Lower lobe of right lung (tissue), 2 donors: ENCODE data around the gene ANKH. TPM values are rescaled to one million over a fixed set of nuclear protein-coding genes. Genes with fewer than 3 reads are reported as not detected.
A peak's percentile ranks its signal among the peaks of the same experiment; 100 is the strongest.

Experiments used
- ATAC-seq, 2 donors: fragments of 200-7000 bp; cut with Tn5 transposase; one replicate each; pipeline ENCODE4 v1.9.1; 2020 to 2022; ENCODE audit warnings: mild to moderate bottlenecking in 2 of 2, moderate library complexity in 2 of 2
- DNase-seq: peaks from one replicate; pipeline ENCODE4 v3.0.0-alpha.2; 2020
- H3K27ac ChIP-seq: fragments of 200-600 bp; one replicate; pipeline ENCODE4 v1.8.0; 2022
- H3K27me3 ChIP-seq: fragments of 200-600 bp; one replicate; pipeline ENCODE4 v1.8.0; 2022; ENCODE audit warnings: low read depth
- H3K36me3 ChIP-seq: fragments of 200-600 bp; one replicate; pipeline ENCODE4 v1.8.0; 2022; ENCODE audit warnings: mild to moderate bottlenecking
- H3K4me1 ChIP-seq: fragments of 200-600 bp; one replicate; pipeline ENCODE4 v1.8.0; 2022
- H3K4me3 ChIP-seq: fragments of 200-600 bp; one replicate; pipeline ENCODE4 v1.8.0; 2022; ENCODE audit warnings: mild to moderate bottlenecking
- H3K9me3 ChIP-seq: fragments of 200-600 bp; one replicate; pipeline ENCODE4 v1.8.0; 2022
- CTCF ChIP-seq: fragments of 200-600 bp; IDR thresholded peaks from one replicate; pipeline ENCODE4 v1.8.0; 2022; ENCODE audit warnings: antibody characterized with exemption, mild to moderate bottlenecking
- intact Hi-C: fragments of 100-400 bp; cut with DNase I; formaldehyde crosslinking; loops from one replicate; pipeline ENCODE4 v1.11.0; 2022
- total RNA-seq: library from RNA; stranded (reverse); fragmentation: NEBNext Ultra II Directional; extraction: Animal tissue kit (Norgen Biotek cat#: 25700); gene quantifications from one replicate; pipeline ENCODE4 v1.2.1, GENCODE V29; 2021
- donor health status: DM: no; HTN: yes; CAD: no; lungs with severe emphysema.

The ANKH gene
- total RNA-seq, 1 donor from 2014 or later, result 53.7 TPM

GRCh38 chr5:14665949-14666348, 205.6 kb downstream of the ANKH start:
- H3K4me1 ChIP-seq, result peaks cover 63% of the 10 kb centered on the region
- H3K27ac ChIP-seq, result no peak overlapping the region
- peak overlapping the region; percentile 84 for H3K4me3 ChIP-seq
- intact Hi-C loops, result no loop called here
- H3K9me3 ChIP-seq, result no peaks in the 10 kb centered on the region
- ATAC-seq (peak in 1 of 2 donors; percentile 23), DNase-seq (no peak)
- no peaks in the 10 kb centered on the region for H3K36me3 ChIP-seq
- no peaks in the 10 kb centered on the region for H3K27me3 ChIP-seq
- no peak for TF ChIP-seq CTCF

- no peak for TF ChIP-seq CTCF
- H3K4me1 ChIP-seq, result peaks cover 56% of the 10 kb centered on the region
- no peaks in the 10 kb centered on the region for H3K27me3 ChIP-seq
- no peaks in the 10 kb centered on the region for H3K36me3 ChIP-seq
- no peaks in the 10 kb centered on the region for H3K9me3 ChIP-seq
- peak overlapping the region; percentile 84 for H3K4me3 ChIP-seq
- peak; percentile 57 for DNase-seq
- intact Hi-C loops, result no loop called here
- H3K27ac ChIP-seq, result peak overlapping the region; percentile 96
- no peak for ATAC-seq
These were observed 206.3 kb downstream of the ANKH start for GRCh38 chr5:14665101-14665822.

GRCh38 chr5:14664270-14665100, 207.1 kb downstream of the ANKH start, which contains the start of gene OTULIN:
OTULIN (plus strand) TSS chr5:14664718; CDS start chr5:14664826, 108 bp downstream.
- Histone ChIP-seq H3K4me3 (peak within 1 kb of the TSS; percentile 84), H3K9me3 (no peaks in the 10 kb centered on the region), H3K27ac (peak within 1 kb of the TSS; percentile 96), H3K4me1 (peaks cover 48% of the 10 kb centered on the region), H3K36me3 (no peaks in the 10 kb centered on the region), H3K27me3 (no peaks in the 10 kb centered on the region)
- TF ChIP-seq CTCF, result no peak
- ATAC-seq (peak; percentile 97 to 98), DNase-seq (peak; percentile 95)
- intact Hi-C loops, result no loop called here

- Histone ChIP-seq H3K9me3 (no peaks in the 10 kb centered on the region), H3K4me1 (peaks cover 44% of the 10 kb centered on the region), H3K27me3 (no peaks in the 10 kb centered on the region), H3K27ac (peak overlapping the region; percentile 96), H3K36me3 (no peaks in the 10 kb centered on the region), H3K4me3 (peak overlapping the region; percentile 84)
- no peak for TF ChIP-seq CTCF
- intact Hi-C loops, result no loop called here
- no peak for DNase-seq
- peak; percentile 38 to 47 for ATAC-seq
These were observed 207.8 kb downstream of the ANKH start for GRCh38 chr5:14663734-14664269.

- peaks cover 34% of the 10 kb centered on the region for H3K4me1 ChIP-seq
- ATAC-seq (no peak), DNase-seq (no peak)
- no peaks in the 10 kb centered on the region for H3K27me3 ChIP-seq
- intact Hi-C loops, result no loop called here
- no peak overlapping the region for H3K27ac ChIP-seq
- H3K36me3 ChIP-seq, result no peaks in the 10 kb centered on the region
- TF ChIP-seq CTCF, result no peak
- no peaks in the 10 kb centered on the region for H3K9me3 ChIP-seq
- no peak overlapping the region for H3K4me3 ChIP-seq
These were observed 208.8 kb downstream of the ANKH start for GRCh38 chr5:14662721-14663260.
